Measurements from ENCODE around the gene TPD52L1. TPM values are rescaled to one million over a fixed set of nuclear protein-coding genes. Genes with fewer than 3 reads are reported as not detected.
A peak's percentile ranks its signal among the peaks of the same experiment; 100 is the strongest.

Gene TPD52L1, protein sequence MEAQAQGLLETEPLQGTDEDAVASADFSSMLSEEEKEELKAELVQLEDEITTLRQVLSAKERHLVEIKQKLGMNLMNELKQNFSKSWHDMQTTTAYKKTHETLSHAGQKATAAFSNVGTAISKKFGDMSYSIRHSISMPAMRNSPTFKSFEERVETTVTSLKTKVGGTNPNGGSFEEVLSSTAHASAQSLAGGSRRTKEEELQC
- total RNA-seq (6.3 TPM), polyA plus RNA-seq (16.9 TPM)
- long read RNA-seq, donor 1 = 0 reads
- long read RNA-seq, donor 2 = 0 reads
- long read RNA-seq, donor 3, transcript TPD52L1-213 (7 exons, 2,356 nt) = major isoform, 6 of 245 reads
- long read RNA-seq, donor 3, partial matches to known transcripts = 106 of 245 reads
- long read RNA-seq, donor 3, other reads (novel, unspliced or antisense) = 128 of 245 reads
- long read RNA-seq, donor 4, partial matches to known transcripts = 0 of 9 reads
- long read RNA-seq, donor 4, other reads (novel, unspliced or antisense) = 0 of 9 reads
- long read RNA-seq, donor 5, transcript TPD52L1-213 (7 exons, 2,356 nt) = minor isoform, 6 of 21 reads
- long read RNA-seq, donor 5, transcript TPD52L1-216 (1 exons, 2,486 nt) = minor isoform, 6 of 21 reads
- long read RNA-seq, donor 5, transcript TPD52L1-202 (5 exons, 2,147 nt) = major isoform, 7 of 21 reads
- long read RNA-seq, donor 5, partial matches to known transcripts = 0 of 21 reads
- long read RNA-seq, donor 5, other reads (novel, unspliced or antisense) = 0 of 21 reads
- long read RNA-seq, donor 6, partial matches to known transcripts = 0 of 5 reads
- long read RNA-seq, donor 6, other reads (novel, unspliced or antisense) = 0 of 5 reads
- long read RNA-seq, donor 7, partial matches to known transcripts = 0 of 3 reads
- long read RNA-seq, donor 7, other reads (novel, unspliced or antisense) = 0 of 3 reads
- long read RNA-seq, donor 8, partial matches to known transcripts = 0 of 1 reads
- long read RNA-seq, donor 8, other reads (novel, unspliced or antisense) = 0 of 1 reads
- long read RNA-seq, donor 9, partial matches to known transcripts = 0 of 3 reads
- long read RNA-seq, donor 9, other reads (novel, unspliced or antisense) = 0 of 3 reads
- long read RNA-seq, donor 10, partial matches to known transcripts = 0 of 7 reads
- long read RNA-seq, donor 10, other reads (novel, unspliced or antisense) = 0 of 7 reads

DNA sequence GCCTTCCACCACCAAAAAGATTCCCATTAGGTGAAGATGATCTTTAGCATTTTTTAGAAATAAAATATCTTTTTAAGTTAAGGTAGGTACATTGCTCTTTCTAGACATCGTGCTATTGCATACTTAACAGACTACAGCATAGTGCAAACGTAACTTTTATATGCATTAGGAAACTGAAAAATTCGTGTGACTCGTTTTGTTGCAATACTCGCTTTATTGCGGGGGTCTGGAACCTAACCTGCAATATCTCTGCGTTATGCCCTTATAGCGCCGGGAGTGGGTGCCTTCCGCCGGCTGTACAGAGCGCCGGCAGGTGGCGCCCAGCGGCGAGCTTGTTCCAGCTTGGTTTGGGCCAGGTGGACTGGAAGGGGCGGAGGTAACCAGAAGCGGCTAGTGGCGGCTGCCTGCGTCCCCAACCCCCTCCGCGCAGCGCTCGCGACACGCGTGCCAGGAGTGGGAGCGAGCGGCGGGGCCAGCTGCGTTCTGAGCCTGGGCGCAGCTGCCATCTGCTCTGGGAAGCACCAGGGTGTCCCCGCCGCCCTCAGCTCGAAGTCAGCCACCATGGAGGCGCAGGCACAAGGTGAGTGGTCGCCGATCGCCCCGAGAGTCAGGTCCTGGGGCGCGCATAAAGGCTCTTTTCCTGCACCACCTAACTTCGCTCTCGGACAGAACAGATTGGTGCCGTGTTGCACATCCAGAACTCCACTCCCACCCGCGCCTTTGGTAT is at the start of gene TPD52L1:
Gene TPD52L1 (plus strand): TSS at position 383 of the 727 bp plus-strand sequence. CDS start 179 bp downstream, at position 562.
- Histone ChIP-seq H3K36me3 (ENCODE audit: control insufficient read depth in 2 of 2, insufficient read depth in 2 of 2, low read length in 1 of 2) (no peaks in the 10 kb centered on the region), H3K9me3 (ENCODE audit: control insufficient read depth in 2 of 2, insufficient read depth in 1 of 2, low read length in 1 of 2) (no peaks in the 10 kb centered on the region)
- peak; percentile 14 to 77 (median 59) for DNase-seq (ENCODE audit: low read depth in 6 of 9, low spot score in 9 of 9)

DNA sequence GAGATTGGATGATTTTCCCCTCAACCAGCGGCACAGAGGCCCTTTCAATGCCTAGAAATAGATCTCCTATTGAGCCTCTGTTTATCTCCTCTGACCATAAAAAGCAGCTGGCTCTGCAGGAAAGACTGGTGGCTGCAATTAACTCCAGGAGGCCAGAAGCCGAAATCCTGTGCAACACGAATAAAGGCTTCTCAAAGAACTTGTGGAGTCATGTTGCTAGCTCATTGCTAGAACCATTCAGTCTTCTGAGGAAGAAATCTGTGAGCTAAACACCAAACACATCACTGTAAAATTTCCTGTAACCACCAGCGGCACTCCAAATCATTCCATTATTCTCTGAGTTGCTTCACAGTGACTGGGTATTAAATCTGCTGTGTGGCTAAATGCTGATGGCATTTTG is 49.1 kb upstream of the TPD52L1 start:
- Histone ChIP-seq H3K36me3 (ENCODE audit: control insufficient read depth in 2 of 2, insufficient read depth in 2 of 2, low read length in 1 of 2) (no peaks in the 10 kb centered on the region), H3K27ac (ENCODE audit: low read depth in 1 of 2, low read length in 1 of 2) (no peak overlapping the region), H3K27me3 (ENCODE audit: control insufficient read depth in 2 of 2, insufficient read depth in 1 of 2, low read length in 1 of 2) (peaks cover 0 to 4% of the 10 kb centered on the region in 2 donors), H3K4me1 (ENCODE audit: control insufficient read depth in 2 of 2, insufficient read depth in 2 of 2, low read length in 2 of 2) (peaks cover 0 to 4% of the 10 kb centered on the region in 2 donors), H3K4me3 (ENCODE audit: low read length in 2 of 2) (no peak overlapping the region), H3K9me3 (ENCODE audit: control insufficient read depth in 2 of 2, insufficient read depth in 1 of 2, low read length in 1 of 2) (no peaks in the 10 kb centered on the region)
- DNase-seq (ENCODE audit: low read depth in 6 of 9, low spot score in 9 of 9) = no peak
- 85% methylated on average over 4 of the region's 4 CpGs for WGBS

More for the DNA sequence above, at the start of gene TPD52L1:
- WGBS = under 1% methylated on average over 47 of the region's 47 CpGs
- peaks cover 10 to 24% of the 10 kb centered on the region in 2 donors for H3K27me3 ChIP-seq (ENCODE audit: control insufficient read depth in 2 of 2, insufficient read depth in 1 of 2, low read length in 1 of 2)
- H3K4me3 ChIP-seq (ENCODE audit: low read length in 2 of 2) = peak within 1 kb of the TSS; percentile 43 to 49
- H3K4me1 ChIP-seq (ENCODE audit: control insufficient read depth in 2 of 2, insufficient read depth in 2 of 2, low read length in 2 of 2) = peaks cover 0 to 13% of the 10 kb centered on the region in 2 donors
- H3K27ac ChIP-seq (ENCODE audit: low read depth in 1 of 2, low read length in 1 of 2) = no peak within 1 kb of the TSS

DNA sequence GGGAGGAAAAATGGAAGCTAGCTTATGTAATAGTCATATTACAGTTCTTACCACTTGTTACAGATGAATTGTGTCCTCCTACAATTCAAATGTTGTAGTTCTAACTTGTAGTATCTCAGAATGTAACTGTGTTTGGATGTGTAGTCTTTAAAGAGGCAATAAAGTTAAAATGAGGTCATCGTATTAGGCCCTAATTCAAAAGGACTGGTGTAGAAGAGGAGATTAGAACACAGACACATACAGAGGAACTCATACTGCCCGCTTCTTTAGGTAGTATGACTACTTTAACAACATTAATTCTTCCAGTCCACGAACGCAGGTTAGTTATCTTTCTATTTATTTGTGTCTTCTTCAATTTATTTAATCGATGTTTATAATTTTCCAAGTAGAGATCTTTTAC is 46.5 kb upstream of the TPD52L1 start:
- WGBS = 99% methylated on average over 5 of the region's 5 CpGs
- no peaks in the 10 kb centered on the region for H3K4me1 ChIP-seq (ENCODE audit: control insufficient read depth in 2 of 2, insufficient read depth in 2 of 2, low read length in 2 of 2)
- DNase-seq (ENCODE audit: low read depth in 6 of 9, low spot score in 9 of 9) = no peak

DNA sequence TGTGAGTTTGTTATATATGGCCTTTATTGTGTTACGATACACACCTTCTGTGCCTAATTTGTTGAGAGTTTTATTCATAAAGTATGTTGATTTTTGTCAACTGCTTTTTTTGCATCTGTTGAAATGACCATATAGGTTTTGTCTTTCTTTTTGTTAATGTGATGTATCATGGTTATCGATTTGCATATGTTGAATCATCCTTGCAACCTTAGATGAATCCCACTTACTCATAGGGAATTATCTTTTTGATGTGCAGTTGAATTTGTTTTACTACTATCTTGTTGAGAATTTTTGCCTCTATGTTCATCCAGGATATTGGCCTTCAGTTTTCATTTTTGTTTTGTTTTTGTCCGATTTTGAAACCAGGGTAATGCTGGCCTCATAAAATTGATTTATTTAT is 45.7 kb upstream of the TPD52L1 start:
- no peak for DNase-seq (ENCODE audit: low read depth in 6 of 9, low spot score in 9 of 9)
- Histone ChIP-seq H3K9me3 (ENCODE audit: control insufficient read depth in 2 of 2, insufficient read depth in 1 of 2, low read length in 1 of 2) (peaks cover 2 to 3% of the 10 kb centered on the region in 2 donors), H3K4me3 (ENCODE audit: low read length in 2 of 2) (no peak overlapping the region), H3K36me3 (ENCODE audit: control insufficient read depth in 2 of 2, insufficient read depth in 2 of 2, low read length in 1 of 2) (no peaks in the 10 kb centered on the region), H3K4me1 (ENCODE audit: control insufficient read depth in 2 of 2, insufficient read depth in 2 of 2, low read length in 2 of 2) (no peaks in the 10 kb centered on the region), H3K27ac (ENCODE audit: low read depth in 1 of 2, low read length in 1 of 2) (no peak overlapping the region), H3K27me3 (ENCODE audit: control insufficient read depth in 2 of 2, insufficient read depth in 1 of 2, low read length in 1 of 2) (no peaks in the 10 kb centered on the region)
- WGBS = 98% methylated on average over 3 of the region's 3 CpGs

More for the DNA sequence above, 46.5 kb upstream of the TPD52L1 start:
- H3K27me3 ChIP-seq (ENCODE audit: control insufficient read depth in 2 of 2, insufficient read depth in 1 of 2, low read length in 1 of 2) = no peaks in the 10 kb centered on the region
- peaks cover 0 to 1% of the 10 kb centered on the region in 2 donors for H3K9me3 ChIP-seq (ENCODE audit: control insufficient read depth in 2 of 2, insufficient read depth in 1 of 2, low read length in 1 of 2)
- no peaks in the 10 kb centered on the region for H3K36me3 ChIP-seq (ENCODE audit: control insufficient read depth in 2 of 2, insufficient read depth in 2 of 2, low read length in 1 of 2)
- H3K27ac ChIP-seq (ENCODE audit: low read depth in 1 of 2, low read length in 1 of 2) = no peak overlapping the region
- no peak overlapping the region for H3K4me3 ChIP-seq (ENCODE audit: low read length in 2 of 2)

DNA sequence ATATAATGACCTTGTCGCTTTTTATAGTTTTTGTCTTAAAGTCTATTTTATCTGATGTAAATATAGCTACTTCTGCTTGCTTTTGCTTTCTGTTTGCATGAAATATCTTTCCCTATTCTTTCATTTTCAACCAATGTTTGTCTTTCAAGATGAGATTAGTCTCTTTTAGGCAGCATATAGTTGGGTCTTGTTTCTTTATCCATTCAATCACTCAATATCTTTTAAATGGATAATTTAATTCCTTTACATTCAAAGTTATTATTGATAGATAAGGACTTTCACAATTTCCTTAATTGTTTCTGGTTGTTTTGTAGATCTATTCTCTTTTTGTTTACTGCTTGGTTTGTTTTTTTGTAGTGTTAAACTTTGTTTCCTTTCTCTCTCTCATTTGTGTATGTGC is 43.5 kb upstream of the TPD52L1 start:
- H3K27ac ChIP-seq (ENCODE audit: low read depth in 1 of 2, low read length in 1 of 2) = no peak overlapping the region
- no peaks in the 10 kb centered on the region for H3K36me3 ChIP-seq (ENCODE audit: control insufficient read depth in 2 of 2, insufficient read depth in 2 of 2, low read length in 1 of 2)
- peaks cover 3% of the 10 kb centered on the region in 2 donors for H3K9me3 ChIP-seq (ENCODE audit: control insufficient read depth in 2 of 2, insufficient read depth in 1 of 2, low read length in 1 of 2)
- no peak for DNase-seq (ENCODE audit: low read depth in 6 of 9, low spot score in 9 of 9)
- 100% methylated on average over 1 of the region's 1 CpG for WGBS
- no peaks in the 10 kb centered on the region for H3K27me3 ChIP-seq (ENCODE audit: control insufficient read depth in 2 of 2, insufficient read depth in 1 of 2, low read length in 1 of 2)
- no peak overlapping the region for H3K4me3 ChIP-seq (ENCODE audit: low read length in 2 of 2)
- H3K4me1 ChIP-seq (ENCODE audit: control insufficient read depth in 2 of 2, insufficient read depth in 2 of 2, low read length in 2 of 2) = no peaks in the 10 kb centered on the region

DNA sequence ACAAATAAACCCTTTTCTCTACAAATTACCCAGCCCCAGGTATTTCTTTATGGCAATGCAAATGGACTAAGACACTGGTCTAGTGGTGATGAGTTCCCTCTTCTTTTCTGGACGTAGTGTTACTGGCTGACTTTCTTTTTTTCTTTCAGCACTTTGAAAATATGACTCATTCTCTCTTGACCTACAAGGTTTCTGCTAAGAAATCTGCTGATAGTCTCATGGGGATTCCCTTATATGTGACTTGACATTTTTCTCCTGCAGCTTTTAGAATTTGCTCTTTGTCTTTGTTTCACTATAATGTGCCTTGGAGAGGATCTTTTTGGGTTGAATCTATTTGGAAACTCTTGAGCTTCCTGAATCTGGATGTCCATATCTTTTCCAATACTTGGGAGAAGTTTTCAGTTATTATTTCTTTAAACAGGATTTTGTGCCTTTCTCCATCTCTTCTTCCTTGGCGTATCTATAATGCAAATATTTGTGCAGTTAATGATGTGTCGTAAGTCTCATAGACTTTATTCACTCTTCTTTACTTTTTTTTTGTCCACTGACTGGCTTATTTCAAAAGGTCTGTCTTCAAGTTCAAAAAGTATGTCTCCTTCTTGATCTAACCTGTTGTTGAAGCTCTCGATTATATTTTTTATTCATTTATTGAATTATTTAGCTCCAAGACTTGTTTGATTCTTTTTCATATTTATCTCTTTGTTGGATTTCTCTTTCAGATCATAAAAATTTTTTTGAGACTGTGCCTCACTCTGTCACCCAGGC is 42.2 kb upstream of the TPD52L1 start:
- H3K27me3 ChIP-seq (ENCODE audit: control insufficient read depth in 2 of 2, insufficient read depth in 1 of 2, low read length in 1 of 2) = no peaks in the 10 kb centered on the region
- WGBS = 97% methylated on average over 4 of the region's 4 CpGs
- H3K27ac ChIP-seq (ENCODE audit: low read depth in 1 of 2, low read length in 1 of 2) = no peak overlapping the region
- H3K4me3 ChIP-seq (ENCODE audit: low read length in 2 of 2) = no peak overlapping the region
- peaks cover 3% of the 10 kb centered on the region in 2 donors for H3K9me3 ChIP-seq (ENCODE audit: control insufficient read depth in 2 of 2, insufficient read depth in 1 of 2, low read length in 1 of 2)
- no peaks in the 10 kb centered on the region for H3K36me3 ChIP-seq (ENCODE audit: control insufficient read depth in 2 of 2, insufficient read depth in 2 of 2, low read length in 1 of 2)
- H3K4me1 ChIP-seq (ENCODE audit: control insufficient read depth in 2 of 2, insufficient read depth in 2 of 2, low read length in 2 of 2) = no peaks in the 10 kb centered on the region
- no peak for DNase-seq (ENCODE audit: low read depth in 6 of 9, low spot score in 9 of 9)

DNA sequence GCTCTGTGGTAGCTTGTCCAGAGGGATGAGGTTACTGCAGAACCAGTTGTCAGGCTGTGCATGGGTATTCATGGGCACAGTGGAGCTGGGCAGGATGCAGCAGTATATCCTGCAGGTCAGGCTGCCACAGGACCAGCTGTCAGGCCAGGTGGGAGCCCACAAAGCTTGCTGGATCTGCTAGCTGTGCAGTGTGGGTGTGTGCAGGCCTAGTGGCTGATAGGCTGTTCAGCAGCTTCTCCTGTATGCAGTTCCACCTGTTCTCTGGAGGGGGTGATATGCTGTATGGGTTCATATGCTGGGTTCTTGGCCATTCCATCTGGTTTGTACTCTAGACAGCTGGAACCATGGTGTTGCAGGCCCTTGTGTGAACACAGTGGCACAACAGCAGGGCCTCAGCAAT is 40.6 kb upstream of the TPD52L1 start:
- no peak for DNase-seq (ENCODE audit: low read depth in 6 of 9, low spot score in 9 of 9)
- H3K9me3 ChIP-seq (ENCODE audit: control insufficient read depth in 2 of 2, insufficient read depth in 1 of 2, low read length in 1 of 2) = peaks cover 3% of the 10 kb centered on the region in 2 donors
- H3K4me3 ChIP-seq (ENCODE audit: low read length in 2 of 2) = no peak overlapping the region

More for the DNA sequence above, 40.6 kb upstream of the TPD52L1 start:
- H3K27ac ChIP-seq (ENCODE audit: low read depth in 1 of 2, low read length in 1 of 2) = no peak overlapping the region
- H3K27me3 ChIP-seq (ENCODE audit: control insufficient read depth in 2 of 2, insufficient read depth in 1 of 2, low read length in 1 of 2) = no peaks in the 10 kb centered on the region
- H3K36me3 ChIP-seq (ENCODE audit: control insufficient read depth in 2 of 2, insufficient read depth in 2 of 2, low read length in 1 of 2) = no peaks in the 10 kb centered on the region
- no peaks in the 10 kb centered on the region for H3K4me1 ChIP-seq (ENCODE audit: control insufficient read depth in 2 of 2, insufficient read depth in 2 of 2, low read length in 2 of 2)
